GOT3 (cell line): ENCODE measurements around the gene HECW1.
"Not testable (repeated sequence)": the region's sequence is repeated elsewhere in the genome, so short reads cannot be mapped to it uniquely, and the experiment has no call there.

ENCODE experiments used
- DNase-seq: peaks from one replicate; lab custom pipeline; 2025; ENCODE audit warnings: mixed read lengths; lab: John Stamatoyannopoulos, UW

Gene HECW1

DNA sequence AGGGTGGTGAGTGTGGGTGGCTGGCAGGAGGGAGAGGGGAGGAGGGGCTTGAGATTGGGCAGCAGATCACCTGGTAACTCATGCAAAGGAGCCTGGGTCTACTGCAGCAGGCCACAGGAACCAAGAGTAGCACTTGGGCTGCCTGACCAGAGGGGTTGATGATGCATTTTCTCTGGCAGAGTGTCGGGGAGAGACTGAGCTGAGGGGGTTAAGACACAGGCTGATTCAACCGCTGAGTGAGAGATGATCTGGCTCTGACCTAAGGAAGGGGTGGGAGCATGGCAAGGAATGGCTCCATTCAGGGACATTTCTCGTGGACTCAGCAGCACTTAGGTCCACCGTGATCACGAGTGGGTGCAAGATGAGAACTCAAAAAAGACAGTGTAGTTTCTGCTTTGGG lies 355.0 kb downstream of the HECW1 start:
- DNase-seq, result no peak

DNA sequence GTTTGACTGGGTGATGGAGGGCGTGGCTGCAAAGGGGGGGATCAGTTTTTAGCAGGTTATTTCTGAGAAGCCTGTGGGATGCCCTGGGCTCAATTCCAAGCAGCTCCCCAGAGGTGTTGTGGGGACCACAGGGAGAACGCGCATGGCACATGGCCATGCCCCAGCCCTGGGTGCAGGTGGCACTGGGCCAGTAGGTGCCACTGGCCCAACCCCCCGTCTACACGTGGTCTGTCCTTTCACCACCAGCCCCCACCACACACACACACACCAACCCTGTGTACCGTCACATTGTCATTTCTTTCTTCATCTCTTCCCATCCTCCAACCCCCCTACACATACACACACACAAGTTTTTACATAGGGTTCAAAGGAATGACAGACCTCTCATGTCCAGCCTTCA lies 355.4 kb downstream of the HECW1 start:
- DNase-seq, result no peak

DNA sequence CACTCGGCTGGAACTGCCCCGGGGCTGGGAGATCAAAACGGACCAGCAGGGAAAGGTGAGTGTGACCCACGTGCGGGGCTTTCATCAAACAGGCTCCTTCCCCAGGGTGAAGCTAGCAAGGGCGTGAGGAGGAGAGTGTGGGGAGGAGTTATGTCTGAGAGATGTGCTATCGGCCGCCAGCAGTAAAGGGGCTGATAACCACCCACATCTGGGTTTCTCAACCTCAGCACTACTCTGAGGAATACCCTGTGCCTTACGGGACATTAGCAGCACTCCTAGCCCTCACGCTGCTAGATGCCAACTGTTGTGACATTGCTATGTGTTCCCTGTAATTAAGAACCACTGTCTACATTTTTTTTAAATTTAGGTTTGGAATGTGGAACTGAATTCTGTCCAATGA lies 356.6 kb downstream of the HECW1 start:
- no peak for DNase-seq

DNA sequence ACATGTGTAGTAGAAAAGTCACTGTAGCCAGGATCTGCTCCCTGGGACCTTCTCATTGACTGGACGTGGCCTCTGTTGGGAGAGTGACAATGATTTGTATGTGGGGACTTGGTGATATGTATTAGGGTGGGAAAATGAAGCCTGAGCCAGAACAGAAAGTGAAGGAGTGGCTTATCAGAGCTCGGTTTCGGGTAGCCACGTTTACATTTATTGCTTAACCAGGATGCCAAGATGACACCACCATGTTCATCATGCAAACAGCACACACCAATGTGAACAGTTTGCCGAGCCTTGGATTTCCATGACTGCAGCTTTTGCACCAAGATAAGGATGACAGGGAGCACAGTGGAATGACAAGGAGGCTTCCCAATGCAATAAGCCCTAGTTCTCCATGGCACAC lies 357.7 kb downstream of the HECW1 start:
- DNase-seq, result no peak

DNA sequence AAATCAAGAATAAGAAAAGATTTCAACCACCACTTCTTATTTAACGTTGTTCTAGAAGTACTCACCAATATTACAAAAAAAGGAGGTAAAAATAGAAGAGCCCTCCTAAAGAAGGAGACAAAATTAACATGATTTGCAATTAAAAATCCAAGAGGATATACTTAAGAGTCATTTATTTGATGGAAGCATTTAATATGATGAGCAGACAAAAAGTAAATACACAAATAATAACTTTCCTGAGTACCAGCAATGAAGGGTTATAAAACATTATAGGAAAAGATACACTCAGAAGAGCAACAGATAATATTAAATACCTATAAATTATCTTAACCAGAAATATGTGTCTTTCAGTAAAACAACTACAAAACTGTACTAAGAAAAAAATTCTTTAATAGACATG lies 363.5 kb downstream of the HECW1 start:
- DNase-seq, result no peak

DNA sequence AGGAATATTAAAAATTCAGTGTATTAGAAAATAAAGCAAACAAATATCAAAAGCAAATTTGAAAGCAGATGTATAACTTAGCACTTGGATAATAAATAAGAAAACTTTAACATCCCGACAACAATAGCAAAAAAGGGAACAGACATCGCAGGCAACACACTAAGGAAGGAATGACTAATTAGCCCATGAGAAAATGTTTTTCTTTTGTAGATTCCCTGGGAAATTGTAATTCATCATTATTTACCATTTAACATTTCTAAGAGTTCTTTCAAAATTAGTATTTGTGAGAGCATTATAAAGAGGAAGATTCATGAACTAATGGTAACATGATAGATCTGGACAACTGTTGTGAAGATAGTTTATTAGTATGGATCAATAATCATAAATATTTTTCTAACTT lies 364.4 kb downstream of the HECW1 start:
- DNase-seq, result no peak

DNA sequence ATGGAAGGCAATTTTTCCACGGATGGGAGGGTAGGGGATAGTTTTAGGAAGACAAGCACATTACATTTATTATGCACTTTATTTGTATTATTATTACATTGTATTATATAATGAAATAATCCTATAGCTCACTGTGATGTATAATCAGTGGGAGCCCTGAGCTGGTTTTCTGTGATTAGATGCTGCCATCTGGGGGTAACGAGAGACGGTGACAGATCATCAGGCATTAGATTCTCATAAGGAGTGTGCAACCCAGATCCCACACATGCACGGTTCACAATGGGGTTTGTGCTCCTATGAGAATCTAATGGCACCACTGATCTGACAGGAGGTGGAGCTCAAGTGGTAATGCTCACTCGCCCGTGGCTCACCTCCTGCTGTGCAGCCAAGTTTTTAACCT lies 366.6 kb downstream of the HECW1 start:
- no peak for DNase-seq

DNA sequence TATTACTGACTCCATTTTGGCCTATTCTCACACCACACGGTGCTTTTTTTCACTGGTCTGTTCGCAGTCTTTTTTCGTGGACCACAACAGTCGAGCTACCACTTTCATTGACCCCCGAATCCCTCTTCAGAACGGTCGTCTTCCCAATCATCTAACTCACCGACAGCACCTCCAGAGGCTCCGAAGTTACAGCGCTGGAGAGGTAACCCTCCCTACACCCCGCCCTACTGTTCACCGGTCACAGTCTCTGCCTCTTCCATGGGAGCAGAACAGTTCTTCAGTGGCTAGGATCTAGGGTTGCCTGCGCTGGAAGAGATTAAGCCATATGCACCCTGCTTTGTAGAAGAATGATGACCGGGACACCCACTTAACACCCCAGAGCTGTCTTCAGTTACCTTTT lies 367.1 kb downstream of the HECW1 start:
- no peak for DNase-seq

DNA sequence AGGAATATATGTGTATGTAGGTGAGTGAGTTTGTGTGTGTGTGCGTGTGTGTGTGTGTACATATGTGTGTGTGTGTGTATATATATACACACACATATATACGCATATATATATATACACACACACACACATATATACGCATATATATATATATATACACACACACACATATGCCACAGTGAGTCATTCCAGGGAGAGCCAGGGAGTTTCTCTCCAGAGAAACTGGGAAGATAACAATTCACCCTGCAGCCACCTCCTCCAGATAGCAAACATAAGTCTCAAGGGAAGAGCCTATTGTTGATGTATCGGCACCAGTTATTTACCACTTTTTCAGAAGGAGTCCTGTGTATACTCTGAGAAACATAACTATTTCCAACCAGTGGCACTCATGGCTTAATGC lies 368.1 kb downstream of the HECW1 start:
- DNase-seq, result no peak

DNA sequence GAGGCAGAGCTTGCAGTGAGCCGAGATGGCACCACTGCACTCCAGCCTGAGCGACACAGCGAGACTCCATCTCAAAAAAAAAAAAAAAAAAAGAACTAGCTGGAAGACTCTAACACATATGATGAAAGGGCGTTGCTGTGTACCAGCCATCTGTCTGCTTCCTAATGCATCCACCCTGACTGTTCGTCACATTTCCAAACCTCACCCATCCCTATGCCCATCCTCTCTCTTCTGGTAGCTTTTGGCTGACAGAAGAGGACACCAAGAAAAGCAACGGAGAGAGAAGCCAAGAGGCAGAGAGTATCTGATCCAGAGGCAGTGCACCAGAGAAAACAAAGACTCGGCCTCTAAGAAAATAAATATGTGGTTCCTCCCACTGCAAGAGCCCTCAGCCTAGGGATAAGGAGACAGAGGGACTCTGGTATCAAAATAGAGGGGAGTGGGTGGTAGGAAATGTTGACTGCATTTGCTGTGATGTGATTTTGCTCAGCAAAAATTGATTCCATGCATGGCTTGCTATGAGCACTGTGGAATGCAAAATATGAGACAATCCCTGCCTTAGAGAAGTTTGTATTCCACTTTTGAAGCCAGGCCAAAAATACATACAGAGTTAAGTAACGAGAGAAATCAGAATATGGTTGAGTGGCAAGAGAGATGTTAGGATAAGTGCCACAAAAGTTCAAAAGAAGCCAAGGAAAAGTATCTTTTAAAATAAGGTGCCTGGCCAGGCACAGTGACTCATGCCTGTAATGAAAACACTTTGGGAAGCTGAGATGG lies 369.6 kb downstream of the HECW1 start:
- no peak for DNase-seq

DNA sequence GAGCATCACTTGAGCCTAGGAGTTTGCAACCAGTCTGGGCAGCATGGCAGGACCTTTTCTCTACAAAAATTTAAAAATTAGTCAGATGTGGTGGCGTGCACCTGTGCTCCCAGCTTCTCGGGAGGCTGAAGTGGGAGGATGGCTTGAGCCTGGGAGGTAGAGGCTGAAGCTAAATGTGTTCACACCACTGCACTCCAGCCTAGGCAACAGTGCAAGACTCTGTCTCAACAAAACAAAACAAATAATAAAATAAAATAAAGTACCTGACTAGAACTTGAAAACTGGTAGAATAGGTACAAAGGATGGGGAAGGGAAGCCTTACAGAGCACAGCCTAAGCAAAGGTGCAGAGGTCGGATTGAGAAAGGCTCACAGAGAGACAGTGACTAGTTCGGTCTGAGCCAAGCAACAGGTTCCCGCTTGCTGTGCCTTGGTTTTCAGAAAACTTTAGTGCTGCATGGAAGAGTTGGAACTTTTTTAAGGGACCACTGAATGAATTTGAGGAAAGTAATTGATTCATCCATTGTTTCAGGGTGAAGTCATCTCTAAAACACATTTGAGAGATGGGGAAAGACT lies 370.3 kb downstream of the HECW1 start:
- no peak for DNase-seq

DNA sequence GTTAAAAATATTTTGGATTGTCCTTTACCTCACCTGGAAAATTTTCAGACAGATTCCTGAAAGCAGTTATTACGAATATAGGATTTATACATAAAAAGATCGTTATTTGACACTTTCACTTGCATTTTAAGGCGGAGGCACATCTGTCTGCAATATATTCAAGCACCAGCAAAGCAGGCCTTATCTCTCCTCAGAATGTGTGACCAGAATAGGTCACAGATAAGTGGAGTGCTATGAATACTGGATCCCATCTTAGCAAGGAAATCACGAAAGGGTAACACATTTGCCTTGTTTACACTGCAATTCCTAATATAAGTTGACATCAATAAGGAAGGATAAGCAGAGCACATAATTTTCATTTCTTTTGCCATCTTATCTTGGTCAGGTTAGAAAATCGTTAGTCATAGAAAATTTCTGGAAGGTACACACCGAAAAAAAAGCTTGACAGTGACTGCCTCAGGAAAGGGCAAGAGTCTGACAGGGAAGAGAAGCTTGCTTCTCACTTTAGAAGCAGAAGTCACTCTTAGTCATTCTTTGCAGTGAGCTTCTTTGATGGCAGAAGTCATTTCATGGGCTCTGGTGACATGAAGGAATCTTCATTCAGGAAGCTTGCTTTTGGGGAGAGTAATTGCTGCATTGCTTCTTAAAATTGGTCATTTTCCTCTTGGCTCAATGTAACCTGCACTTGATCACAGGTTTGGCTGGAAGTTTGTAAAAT lies 372.4 kb downstream of the HECW1 start:
- DNase-seq, result no peak

DNA sequence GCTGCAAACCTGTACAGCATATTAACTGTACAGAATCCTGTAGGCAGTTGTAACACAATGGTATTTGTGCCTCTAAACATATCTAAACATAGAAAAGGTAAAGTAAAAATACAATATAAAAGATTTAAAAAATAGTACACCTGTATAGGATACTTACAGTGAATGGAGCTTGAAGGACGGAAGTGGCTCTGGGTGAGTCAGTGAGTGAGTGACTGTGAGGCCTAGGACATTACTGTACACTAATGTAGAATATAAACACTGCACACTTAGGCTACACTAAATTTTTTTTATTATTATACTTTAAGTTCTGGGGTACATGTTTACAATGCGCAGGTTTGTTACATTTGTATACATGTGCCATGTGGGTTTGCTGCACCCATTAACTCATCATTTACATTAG lies 373.1 kb downstream of the HECW1 start:
- no peak for DNase-seq

DNA sequence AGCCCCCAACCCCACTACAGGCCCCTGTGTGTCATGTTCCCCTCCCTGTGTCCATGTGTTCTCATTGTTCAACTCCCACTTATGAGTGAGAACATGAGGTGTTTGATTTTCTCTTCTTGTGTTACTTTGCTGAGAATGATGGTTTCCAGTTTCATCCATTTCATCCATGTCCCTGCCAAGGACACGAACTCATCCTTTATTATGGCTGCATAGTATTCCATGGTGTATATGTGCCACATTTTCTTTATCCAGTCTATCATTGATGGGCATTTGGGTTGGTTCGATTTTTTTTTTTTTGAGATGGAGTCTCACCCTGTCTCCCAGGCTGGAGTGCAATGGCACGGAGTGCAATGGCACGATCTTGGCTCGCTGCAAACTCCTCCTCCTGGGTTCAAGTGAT lies 373.6 kb downstream of the HECW1 start:
- not testable (repeated sequence) for DNase-seq

DNA sequence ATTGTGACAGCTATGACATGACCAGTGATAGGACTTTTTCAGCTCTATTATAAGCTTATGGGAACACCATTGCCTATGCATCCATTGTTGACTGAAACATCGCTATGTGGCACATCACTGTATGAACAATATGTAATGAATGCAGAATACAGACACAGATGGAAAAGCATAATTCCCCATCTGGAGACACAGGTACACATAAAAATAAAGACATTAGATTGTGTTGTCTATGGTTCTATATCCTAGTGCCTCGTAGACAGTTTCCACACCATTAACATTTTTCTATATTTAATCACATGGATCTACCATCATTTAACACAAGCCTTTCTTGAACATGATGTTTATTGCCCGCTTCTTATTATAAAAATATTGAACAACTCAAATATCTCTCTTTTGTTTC lies 374.2 kb downstream of the HECW1 start:
- no peak for DNase-seq

DNA sequence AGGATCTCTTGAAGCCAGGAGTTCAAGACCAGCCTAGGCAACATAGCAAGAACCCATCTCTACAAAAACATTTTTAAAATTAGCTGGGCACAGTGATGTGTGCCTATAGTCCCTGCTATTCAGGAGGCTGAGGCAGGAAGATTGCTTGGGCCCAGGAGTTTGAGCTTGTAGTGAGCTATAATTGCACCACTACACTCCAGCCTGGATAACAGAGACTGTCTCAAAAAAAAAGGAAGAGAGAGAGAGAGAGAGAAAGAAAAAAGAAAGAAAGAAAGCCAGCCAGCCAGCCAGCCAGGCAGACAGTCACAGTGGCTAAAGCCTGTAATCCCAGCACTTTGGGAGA lies 375.3 kb downstream of the HECW1 start:
- DNase-seq, result no peak

DNA sequence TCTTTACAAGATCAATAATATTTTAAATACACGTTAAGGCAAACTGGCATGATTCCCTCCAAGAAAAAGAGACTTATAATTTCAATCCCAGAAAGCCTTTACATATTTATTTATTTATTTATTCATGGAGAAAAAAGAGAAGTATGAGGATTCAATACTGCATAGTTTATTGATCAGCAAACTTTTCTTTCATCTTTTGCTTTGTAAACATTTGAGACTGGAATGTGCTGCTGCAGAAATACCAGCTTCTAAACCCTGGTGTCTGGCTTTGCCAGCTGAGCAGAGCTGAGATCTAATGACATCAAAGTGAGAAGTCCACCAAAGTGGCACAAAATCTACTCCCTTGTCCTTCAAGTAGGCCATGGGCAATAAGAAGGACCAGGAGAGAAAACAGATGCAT lies 376.8 kb downstream of the HECW1 start:
- DNase-seq, result no peak

DNA sequence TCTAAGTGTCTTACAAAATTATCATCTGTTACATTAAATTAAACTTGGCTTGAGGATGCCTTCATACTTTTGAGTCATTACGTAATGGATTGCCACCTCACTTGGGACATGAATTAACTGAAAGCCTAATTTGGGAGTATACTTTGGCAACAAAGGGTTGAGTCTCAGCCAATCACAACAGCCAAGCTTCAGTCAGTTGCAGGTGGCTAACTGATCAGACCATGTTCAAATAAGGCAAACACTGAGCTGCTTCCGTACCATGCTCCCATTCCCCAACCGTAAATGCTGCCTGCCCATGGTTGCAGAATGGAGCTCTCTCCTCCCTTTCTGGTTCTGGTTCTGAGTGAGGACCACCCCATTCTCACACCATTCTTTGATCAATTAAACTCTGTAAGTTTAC lies 377.6 kb downstream of the HECW1 start:
- no peak for DNase-seq

DNA sequence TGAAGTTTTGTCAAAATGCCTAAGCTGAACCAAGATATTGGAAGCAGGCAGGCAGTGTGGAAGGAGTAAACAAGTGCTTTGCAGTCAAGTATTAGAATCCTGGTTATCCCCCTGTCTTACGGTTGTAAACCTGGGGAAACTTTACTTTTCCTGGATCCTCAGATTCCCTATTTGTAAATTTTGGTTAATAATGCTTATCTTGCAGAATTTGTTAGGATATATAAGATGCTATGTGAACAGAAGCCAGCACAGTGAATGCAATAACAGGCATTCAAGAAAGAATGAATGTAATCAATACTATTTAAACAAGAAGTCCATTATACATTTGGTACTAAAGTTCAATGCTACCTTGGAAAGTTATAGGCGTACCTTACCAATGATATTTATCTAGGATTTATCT lies 378.7 kb downstream of the HECW1 start:
- no peak for DNase-seq

DNA sequence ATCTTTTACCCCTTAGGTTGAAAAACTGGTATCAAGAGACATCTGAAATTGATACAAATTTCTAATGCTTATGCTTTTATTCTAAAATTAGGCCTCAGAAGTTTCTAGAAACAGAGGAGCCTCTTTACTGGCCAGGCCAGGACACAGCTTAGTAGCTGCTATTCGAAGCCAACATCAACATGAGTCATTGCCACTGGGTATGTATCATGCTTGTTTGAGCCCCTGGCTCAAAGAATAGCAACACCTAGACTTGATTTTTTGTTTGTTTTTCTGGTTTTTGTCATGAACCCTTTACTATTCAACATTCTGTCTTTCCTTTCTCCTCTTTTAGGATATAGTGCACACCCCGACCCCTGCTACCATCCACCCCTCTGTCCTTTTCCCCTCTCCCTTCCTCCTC lies 379.5 kb downstream of the HECW1 start:
- DNase-seq, result no peak

DNA sequence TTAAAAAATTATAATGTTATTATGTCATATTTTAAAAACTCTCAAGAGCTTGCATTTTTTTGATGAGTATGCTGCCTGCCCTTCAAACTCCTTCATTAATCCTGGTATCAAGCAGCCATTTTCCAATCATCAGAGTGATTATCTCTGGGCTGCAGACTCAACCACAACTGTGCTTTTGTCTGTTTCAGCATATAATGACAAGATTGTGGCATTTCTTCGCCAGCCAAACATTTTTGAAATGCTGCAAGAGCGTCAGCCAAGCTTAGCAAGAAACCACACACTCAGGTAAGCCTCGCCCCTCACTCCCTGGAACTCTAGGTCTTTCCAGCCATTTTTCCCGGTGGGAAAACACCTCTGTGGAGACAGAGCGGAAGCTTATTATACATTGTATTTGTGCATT lies 380.4 kb downstream of the HECW1 start:
- no peak for DNase-seq

DNA sequence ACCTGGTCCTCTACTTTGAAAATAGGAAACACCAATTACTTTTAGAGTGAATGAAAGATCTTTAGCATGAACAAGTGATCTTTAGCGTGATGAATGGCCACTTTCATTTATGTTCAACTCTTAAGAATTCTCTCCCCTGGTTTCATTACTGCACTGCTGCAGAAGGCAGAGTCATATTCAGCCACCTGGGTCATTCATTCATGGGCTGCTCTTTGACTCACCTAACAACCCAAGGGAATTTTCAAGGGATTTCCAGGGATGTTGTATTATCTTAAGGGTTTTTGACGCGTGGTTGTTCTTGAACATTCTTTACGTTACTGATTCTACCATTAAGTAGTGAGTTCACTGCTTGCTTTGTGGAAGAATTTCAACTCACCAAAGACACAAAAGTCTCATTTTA lies 383.1 kb downstream of the HECW1 start:
- DNase-seq, result no peak

DNA sequence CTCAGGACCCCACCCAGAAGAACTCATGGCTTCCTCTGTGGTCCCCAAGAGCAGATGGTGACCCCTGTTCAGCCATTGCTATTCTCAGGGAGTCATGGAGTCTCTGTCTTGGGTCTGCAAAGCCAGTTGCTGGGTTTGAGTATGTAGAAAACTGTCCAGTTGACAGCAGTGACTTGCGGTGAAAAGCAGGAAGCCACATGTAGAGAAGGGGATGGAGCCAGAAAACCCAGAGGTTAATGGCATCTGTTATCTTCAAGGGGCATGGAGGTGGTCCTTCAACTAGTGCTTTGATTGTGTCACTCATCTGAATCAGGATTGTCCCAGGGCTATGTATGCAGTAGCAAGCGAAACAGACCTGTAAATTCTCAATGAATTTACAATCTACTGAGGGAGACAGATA lies 384.1 kb downstream of the HECW1 start:
- no peak for DNase-seq

DNA sequence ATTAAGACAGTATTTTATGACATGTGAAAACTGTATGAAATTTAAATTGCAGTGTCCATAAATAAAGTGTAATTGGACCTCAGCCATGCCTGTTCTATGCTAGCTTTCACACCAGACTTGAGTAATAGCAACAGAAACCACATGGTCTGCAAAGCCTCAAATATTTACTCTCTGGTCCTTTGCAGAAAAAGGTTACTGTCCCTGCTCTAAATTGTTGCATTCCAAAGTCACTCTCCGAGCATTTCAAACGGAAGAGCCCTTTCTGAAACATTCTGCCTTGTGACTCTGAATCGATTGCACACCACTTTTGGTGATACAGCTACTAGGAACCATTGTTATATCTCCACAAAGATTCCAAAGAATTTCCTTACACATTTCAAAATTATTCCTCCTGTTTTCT lies 389.4 kb downstream of the HECW1 start:
- no peak for DNase-seq
